GM12801 (cell line): ENCODE data around the gene SCFD2.

ENCODE experiments used
- CTCF ChIP-seq: IDR thresholded peaks from one replicate; pipeline ENCODE4 v1.5.1; 2011; ENCODE audit warnings: control low read depth; ENCODE audit not compliant: insufficient read length; ENCODE audit errors: extremely low read depth

SCFD2 gene

GRCh38 chr4:52935317-52935716 lies 430.5 kb downstream of the SCFD2 start:
- no peak for TF ChIP-seq CTCF

- no peak for TF ChIP-seq CTCF
Measured at GRCh38 chr4:52933738-52934137, 432.1 kb downstream of the SCFD2 start.

- no peak for TF ChIP-seq CTCF
Measured at GRCh38 chr4:52932591-52933470, 433.0 kb downstream of the SCFD2 start.

- no peak for TF ChIP-seq CTCF
Measured at GRCh38 chr4:52931243-52931642, 434.6 kb downstream of the SCFD2 start.

- no peak for TF ChIP-seq CTCF
Measured at GRCh38 chr4:52926196-52926974, 439.5 kb downstream of the SCFD2 start.

GRCh38 chr4:52925531-52925968 lies 440.3 kb downstream of the SCFD2 start:
- no peak for TF ChIP-seq CTCF

GRCh38 chr4:52919461-52919860 lies 446.4 kb downstream of the SCFD2 start:
- TF ChIP-seq CTCF: no peak
